ENCODE data around the gene PLXNC1.

The PLXNC1 gene

DNA sequence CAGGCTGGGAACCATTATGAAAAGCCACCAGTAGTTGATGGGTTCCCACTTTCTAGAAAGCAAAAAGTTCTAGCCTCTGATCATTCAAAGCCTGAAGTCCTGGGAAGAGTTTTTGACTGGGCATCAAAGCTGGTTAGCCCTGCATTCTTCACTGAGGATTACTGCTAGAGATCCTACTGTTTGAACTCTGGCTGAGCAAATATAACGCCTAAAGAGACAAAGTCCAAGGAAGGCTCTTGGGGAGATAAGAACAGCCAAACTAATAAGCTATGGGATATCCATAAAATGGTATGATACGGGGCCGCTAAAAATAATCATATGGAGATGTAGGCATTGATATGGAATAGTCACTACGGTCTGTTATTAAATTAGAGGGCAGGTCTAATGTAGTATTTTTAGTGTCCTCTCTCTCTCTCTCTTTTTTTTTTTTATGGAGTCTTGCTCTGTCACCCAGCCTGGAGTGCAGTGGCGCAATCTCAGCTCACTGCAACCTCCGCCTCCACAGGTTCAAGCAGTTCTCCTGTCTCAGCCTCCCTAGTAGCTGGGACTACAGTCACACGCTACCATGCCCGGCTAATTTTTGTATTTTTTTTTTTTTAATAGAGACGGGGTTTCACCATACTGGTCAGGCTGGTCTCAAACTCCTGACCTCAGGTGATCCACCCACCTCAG, 35.5 kb downstream of the PLXNC1 start:
- DNase-seq: no peak

DNA sequence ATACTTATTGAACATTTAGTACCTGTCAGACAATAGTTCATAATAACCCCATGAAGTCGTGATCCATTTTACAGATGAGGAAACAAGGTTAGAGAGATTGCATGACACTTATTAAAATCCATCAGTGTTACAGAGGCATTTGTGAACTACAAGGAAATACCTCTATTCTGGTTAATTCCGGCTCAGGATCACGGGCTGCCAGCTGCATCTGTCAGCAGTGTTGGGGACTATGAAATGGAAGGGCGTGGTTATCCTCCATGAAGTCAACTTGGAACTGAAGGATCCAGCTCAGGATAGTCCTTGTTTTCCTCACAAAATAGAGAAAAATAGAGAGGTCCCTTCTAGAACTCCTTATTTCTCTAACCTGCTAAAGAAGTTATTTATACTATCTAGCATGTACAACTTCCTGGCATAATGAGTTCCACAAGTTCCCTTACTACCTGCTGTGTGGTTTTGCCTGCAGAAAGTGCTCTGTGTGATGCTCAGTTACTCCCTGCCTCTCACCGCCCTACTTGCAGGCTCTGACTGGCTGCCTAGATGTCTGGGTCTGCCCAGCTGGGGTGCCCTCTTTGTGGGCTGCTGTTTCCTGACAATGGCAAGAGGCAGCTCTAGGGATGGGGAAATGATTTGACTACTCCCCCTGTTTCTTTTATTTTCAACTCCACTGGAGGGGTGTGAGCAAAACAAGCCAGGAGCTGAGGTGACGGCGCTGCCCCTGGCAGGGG, 36.8 kb downstream of the PLXNC1 start:
- no peak for DNase-seq

DNA sequence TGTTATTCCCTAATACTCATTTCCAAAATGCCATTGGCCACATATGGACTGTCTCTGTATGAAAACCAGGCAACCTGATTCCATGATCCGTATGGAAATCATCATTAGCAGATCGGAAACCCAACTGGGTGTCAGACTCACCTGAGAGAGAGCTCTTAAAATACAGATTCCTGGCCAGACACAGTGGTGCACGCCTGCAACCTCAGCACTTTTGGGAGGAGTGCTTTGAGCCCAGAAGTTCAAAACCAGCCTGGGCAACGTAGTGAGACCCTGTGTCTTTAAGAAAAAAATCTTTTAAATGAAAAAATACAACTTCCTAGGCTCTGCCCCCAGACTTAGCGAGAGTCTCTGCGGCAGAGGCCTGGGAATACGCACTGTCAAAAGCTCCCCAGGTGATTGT, 37.4 kb downstream of the PLXNC1 start:
- DNase-seq: no peak

DNA sequence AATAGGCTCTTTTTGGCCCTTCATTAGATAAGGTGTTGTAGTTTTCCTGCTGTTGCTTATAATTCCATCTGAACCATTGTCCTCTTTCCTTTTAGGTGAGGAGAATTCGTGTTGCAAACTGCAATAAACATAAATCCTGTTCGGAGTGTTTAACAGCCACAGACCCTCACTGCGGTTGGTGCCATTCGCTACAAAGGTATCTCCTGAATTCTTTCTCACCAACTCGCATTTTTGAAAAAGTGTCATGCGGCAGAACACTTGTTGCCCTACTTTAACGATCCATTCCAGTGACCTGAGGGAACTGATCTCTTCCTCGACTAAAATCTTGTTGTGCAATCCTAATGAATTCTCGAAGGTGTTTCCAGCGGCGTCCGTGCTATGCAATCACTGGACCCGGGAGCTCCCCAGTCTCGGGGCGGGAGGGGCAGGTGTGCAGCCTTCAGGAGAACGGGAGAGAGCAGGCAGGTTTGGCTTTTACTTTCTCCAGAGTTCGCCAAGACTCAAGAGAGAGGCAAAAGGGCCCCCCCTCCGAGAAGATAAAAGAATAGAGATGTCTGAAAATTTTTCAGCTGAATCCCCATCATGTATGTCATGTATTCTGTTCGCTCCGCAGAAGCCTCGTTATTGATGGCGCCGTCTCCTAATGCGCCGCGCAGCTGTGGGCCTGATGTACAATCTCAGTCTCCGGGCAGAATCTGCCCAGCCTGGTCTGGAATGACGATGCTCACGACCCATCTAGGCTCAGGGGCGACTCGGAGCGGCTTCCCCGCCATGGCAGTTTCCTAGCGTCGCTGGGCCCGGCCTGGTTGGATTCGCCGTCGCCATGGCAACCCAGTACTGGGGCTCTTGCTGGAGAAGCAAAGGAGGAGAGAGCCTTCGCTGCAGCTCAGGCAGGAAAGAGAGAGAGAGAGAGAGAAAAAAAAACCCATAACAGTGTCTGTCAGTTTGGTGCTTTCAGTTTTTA, 38.2 kb downstream of the PLXNC1 start:
- DNase-seq: no peak

DNA sequence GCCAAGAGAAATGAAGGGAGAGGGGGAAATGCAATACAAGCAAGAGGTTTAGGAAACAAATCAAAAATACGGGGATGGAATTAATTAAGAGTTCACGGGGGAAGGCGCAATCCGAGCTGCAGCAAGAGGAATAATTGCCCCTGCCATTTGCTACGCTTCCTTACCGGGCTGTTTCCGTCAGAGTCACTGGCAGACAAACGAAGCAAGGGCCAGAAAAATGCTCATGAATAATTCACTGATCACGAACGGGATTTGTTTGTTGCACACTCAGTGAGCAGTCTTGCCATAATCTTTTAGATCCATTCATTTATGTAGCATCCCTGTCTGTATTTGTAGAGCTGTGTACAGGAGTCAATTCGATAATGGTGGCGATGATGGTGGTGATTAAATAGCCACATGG, 39.0 kb downstream of the PLXNC1 start:
- DNase-seq: no peak

DNA sequence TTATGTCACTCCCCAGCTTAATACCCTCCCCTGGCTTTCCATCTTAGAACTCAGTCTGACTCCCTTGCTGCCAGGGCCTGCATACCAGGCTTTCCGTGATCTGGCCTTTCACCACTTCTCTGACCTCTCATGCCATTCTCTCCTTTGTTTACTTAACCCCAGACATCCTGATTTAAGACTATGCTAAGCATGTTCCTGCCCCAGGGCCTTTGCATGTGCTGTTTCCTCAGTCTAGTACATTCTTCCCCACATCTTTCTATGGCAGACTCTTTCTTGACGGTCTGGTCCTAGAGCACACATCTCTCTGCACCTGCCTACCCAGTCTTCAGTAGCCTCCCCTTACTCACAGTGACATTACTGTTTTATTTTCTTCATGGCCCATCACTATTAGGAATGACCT, 42.2 kb downstream of the PLXNC1 start:
- DNase-seq: no peak

DNA sequence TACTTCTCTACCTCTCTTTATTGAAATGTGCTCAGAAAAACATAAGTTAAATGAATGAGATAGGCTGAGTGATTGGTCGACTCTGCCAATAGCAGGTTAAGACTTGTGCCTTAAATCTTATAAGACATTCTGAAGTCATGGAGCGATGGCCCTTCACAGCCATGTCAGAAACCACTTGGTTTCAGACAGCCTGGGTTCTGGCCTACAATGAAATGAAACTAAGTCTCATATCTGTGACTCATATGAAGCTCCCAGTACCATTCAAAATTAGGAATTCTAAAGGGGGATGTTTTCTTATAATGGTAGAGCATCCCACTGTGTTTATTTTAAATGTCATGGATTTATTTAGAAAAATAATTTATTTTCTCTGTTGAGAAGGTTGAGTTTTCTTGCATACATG, 42.6 kb downstream of the PLXNC1 start:
- DNase-seq: no peak

DNA sequence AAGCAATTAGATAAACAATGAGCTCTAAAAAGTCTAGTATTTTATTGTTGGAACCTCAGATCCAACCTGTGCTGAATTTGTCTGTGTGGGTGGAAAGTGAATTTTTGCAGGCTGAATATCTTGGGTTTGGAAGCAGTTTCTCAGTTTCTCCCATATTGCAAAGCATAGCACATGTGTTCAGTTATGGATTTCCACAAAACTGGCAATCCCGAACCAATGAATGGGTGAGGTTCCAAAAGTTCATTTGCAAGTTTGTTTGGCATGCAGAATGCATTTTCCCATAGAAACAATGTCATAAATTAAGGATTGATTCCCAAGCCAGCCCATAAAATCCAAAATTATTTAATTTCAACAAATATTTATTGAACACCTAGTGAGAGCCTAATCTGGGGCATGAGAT, 43.4 kb downstream of the PLXNC1 start:
- DNase-seq: no peak

DNA sequence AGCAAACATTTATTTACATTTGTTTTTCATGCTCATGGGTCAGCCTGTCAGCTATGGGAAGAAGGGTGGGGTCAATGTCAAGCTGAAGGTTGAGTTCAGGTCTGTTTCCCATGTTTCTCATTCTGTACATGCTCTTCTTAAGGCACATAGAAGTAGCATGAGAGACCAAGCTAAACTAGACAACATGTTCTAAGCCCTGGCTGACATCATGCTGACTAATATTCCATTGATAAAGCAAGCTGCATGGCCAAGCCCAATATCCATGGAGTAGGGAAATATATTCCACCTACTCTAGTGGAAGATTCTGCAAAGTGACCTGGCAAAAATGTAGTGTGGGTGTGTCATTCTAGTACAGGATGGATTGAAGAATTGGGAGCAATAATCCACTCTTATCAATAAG, 44.1 kb downstream of the PLXNC1 start:
- DNase-seq: no peak

DNA sequence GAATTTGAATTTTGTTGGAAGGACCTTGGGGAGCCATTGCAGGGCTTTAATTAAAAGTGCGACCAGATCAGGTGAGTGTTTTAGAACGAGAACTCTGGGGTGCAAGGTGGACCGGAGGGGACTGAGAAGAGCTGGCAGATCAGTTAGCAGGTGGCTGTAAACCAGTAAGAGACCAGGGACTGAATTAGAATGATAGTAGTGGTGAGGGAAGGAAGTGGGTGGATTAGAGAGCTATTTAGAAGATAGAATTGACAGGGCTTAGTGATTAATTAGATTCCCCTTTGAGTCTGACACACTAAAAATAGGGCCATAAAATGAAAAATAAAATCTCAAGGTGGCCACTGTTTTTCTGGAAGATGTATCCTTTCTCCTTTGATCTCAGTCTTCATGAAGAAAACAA, 44.8 kb downstream of the PLXNC1 start:
- DNase-seq: no peak

DNA sequence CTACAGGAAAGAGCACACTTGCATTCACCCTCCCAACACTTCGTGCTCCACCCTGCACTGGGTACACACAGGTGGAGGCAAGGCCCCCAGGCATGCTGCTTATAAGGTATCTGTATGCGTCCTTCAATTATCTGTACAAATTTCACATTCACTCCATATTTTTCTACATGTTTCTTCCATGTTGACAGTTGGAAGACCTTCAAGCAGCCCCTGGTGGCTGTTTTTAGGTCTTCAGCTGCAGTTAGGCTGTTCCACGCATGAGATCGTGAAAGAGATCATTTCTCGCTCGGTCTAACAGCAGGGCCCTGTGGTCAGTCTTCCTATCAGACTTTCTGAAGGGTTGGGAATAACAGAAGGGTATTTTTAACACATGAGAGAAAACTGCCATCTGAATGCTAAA, 47.1 kb downstream of the PLXNC1 start:
- DNase-seq: no peak

DNA sequence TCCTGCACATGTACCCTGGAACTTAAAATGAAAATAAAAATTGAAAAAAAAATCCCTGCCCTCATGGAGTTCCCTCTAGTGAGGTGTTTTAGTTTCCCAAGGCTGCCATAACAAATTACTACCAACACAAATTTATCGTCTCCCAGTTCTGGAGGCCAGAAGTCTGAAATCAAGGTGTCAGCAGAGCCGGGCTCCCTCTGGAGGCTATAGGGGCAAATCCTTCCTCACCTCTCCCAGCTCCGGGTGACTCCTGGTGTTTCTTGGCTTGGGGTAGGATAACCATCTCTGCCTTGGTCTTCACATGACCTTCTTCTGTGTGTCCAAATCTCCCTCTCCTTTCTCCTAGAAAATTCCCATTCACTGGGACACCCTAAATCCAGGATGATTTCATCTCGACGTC, 50.1 kb downstream of the PLXNC1 start:
- DNase-seq: no peak

DNA sequence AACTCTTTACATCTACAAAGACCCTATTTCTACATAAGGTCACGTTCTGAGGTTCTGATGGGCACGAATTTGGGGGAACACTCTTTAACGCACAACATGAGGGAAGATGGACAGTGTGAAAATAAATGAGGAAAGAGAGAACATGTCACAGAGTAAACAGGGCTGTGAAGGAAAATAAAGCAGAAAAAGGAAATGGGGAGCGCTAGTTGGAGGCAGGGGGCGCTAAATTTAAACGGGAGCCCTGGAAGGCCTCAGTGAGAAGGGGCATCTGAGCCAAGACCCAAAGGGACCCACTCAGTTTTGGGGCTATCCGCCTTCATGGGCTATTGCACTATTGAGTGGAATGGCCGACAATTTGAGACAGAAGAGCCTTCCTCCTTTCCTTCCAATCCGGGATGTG, 50.5 kb downstream of the PLXNC1 start:
- DNase-seq: no peak

DNA sequence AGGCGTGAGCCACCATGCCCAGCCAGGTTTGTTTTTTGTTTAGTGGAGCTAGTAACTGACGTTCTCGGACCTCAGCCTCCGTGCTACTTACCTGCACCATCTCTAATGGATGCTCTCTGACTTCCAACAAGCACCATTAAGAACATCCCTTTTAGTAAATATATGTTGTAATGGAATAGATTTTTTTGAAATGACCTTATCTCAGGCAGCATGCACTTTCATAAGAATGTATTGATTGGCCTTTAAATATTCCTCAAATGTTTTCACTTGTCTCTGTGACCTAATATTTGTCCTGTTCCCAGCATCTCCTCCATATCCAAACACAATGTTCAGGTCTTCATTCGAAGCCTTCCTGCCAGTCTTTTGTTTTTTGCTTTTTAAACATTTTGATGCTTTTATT, 51.7 kb downstream of the PLXNC1 start:
- DNase-seq: no peak

DNA sequence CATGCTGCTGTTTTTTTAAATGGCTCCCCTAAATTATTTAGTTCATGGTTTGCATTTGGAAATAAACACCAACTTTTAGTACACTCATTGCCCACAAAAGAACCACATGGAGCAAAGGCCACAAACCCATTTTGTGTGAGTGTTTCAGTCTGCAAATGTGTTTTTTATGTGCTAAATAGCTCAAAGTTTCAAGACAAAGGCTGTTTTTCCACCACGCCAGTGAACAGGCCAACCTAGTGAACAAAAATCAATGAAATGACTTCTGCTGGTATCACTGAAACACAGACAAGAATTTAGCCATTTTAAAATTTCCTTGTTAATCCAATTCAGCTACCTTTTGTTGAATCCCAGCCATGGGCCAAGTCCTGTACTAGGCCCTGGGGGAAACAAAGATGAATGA, 52.3 kb downstream of the PLXNC1 start:
- DNase-seq: no peak

DNA sequence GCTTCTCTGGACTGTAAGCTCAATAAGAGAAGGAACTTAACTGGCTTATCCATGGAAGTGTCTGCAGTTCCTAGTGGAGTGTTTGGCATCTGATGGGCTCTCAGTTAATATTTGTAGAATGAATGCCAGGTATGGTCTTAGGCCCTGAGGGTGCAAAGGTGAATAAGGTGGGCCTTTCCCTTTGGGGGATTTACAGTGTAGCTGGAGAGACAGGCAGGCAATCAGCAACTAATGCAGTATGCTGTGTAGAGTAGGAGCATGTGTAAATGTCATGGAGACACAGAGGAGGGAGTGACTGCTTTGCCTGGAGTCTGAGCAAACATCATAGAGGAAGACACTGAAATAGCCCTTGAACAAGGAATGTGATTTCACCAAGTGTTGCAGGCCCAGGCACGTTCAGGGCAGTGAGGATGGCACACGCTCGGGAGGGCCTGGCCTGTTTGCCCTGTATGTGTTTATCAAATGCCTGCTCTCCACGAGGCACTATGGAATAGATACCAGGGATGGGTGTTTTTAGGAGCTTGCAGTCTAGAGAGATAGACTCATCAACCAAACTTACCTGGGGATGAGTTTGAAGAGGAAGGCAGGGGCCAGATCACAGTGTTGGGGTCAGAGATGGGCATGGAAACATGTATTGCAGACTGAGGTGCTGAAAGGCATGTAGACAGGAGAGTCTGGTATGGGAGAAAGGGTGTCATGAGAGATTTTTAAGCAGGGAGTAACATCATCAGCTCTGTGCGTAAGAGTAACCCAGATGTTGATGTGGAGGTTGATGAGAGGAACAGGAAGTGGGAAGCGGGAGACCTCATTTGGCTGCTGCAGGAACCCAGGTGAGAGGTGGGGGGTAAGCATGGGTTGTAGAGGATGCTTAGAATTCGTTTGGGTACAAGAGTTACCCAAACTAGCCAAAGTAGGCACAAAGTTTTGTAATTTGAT, 54.1 kb downstream of the PLXNC1 start:
- DNase-seq: no peak

DNA sequence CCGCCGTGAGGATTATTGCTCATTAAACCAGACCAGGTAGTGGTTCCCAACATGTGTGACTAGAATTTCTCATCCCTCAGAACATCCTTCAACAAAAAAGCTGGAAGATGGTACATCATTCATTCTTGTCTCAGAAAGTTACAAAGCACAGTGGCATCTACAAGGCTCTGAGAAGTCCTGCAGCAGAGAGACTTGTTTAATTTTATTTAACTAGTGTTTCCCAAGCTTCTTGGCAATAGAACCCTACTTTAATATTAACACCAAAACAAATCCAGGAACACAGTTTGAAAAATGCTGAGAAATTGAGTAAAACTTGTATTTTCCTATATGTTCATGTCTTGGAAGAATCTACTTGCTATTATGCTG, 54.8 kb downstream of the PLXNC1 start:
- DNase-seq: no peak

DNA sequence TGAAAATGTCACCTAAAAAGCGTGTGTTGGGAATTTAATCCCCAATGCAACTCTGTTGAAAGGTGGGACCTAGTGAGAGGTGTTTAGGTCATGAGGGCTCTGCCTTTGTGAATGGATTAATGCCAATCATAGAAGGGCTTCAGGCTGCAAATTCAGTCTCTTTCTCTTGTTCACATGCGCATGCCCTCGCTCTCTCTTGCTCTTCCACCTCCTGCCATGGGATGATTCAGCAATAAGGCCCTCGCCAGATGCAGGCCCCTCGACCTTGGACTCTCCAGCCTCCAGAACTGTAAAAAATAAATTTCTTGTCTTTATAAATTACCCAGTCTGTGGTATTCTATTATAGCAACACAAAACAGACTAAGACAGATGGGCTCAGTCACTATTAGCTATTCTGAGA, 55.4 kb downstream of the PLXNC1 start:
- DNase-seq: no peak

DNA sequence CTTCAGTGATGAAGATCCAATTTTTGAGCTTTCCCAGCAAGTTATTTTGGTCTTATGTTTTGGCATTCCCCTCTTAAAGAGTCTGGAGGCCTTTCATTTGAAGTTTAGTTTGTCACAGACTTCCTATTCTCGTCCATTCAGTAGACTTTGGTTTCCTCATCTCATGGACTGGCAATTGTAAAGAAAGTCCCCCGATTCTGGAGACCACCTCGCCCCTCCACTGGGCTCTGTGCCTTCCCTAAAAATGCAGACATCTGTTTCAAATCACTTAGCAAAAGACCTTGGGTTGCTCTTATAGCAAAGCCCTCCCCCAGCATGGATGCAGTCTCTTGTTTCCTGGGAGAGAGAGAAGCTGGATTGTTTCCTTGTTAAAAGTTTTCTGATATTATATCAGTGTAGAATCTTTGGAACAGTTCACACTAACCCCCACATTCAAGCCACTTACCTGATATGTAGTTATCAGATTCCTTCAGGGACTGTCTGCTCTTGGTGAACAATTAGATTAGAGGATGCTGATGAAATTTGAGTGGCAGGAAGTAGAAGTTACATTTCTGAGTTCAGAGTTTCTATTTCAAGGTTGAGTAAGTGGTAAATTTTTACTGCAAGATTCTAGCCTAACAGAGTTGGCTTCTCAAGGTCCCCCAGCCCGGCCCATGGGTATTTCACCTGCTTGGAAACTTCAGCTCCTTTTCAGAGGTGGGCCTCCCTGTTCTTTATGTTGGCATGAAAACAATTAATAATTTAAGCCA, 56.3 kb downstream of the PLXNC1 start:
- DNase-seq: no peak

DNA sequence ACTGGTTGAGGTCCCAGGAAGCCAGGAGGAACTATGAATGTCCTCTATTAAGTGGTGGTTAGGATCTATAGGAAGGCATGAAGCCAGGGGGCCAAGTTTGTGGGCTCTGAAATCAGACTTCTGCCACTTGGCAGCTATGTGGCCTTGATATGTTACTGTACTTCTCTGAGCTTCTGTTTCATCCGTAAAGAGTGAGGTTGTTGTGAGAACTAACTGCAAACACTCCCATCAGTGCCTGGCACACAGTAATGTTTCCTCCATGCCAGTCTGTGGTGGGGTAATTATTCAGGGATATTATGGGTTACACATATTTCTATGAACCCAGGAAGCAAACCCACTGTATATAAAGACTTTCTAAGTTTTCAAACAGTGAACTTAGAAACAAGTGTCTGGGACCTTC, 57.4 kb downstream of the PLXNC1 start:
- DNase-seq: no peak

DNA sequence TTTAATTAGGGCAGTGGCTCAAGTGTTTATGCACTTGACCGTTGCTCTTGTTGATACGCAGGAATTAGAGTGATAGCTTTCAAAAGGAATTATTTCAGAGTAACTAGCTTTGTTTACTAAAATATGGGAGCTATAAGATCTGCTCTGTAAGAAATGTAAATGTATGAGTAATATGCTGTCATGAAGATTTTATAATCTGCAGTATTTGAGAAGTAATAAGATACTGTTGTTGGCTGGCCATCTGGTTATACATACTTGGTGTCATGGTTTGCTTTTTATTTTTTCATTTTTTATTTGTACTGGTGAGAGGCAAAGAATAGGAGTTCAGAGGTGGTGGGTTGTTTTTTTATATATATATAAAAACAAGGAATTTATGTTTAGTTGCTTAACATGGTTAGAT, 58.5 kb downstream of the PLXNC1 start:
- DNase-seq: no peak

DNA sequence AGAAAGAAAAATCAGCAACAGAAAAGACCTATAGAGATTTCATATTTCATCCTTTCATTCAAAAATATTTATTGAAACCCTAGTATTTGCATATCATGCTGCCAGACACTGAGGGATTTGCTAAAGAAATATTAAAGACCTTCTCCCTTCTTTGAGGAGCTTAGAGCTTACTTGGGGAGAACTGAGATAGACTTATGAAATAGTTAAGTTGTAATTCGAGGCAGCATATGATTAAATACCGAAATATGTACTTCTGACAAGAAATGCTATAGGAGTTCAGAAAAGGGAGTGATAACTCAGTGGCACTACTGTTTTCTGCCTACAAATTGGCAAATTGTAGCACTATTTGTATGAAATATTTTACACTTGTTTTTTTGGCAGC, 59.1 kb downstream of the PLXNC1 start:
- no peak for DNase-seq
